Panc1 (cell line): Measurements from ENCODE around the gene SGSH. TPM values are rescaled to one million over a fixed set of nuclear protein-coding genes. Genes with fewer than 3 reads are reported as not detected.

Source experiments
- ATAC-seq: fragments of 200-7000 bp; cut with Tn5 transposase; 2 replicates; pipeline ENCODE4 v1.9.1; 2020; ENCODE audit warnings: mild to moderate bottlenecking, moderate library complexity
- BruUV-seq: library from RNA; stranded (reverse); fragments of 400-500 nt; replicated peaks from 2 replicates; lab custom pipeline; 2021; lab: Mats Ljungman, UMichigan
- CTCF ChIA-PET: fragments of 300-600 bp; sonication (Branson Sonifier 250); formaldehyde crosslinking; loops from one replicate; lab custom pipeline; 2022; ENCODE audit warnings: antibody characterized with exemption; lab: Charles Lee
- POLR2A ChIA-PET: fragments of 300-600 bp; sonication (Branson Sonifier 250); formaldehyde crosslinking; loops from one replicate; lab custom pipeline; 2022; ENCODE audit warnings: antibody characterized with exemption; lab: Charles Lee
- DNase-seq: peaks from one replicate; pipeline ENCODE4 v3.0.0-alpha.2; 2010; ENCODE audit warnings: low read depth, low spot score
- H3K27ac ChIP-seq: 2 replicates; pipeline ENCODE4 v1.5.1; 2011; ENCODE audit warnings: mild to moderate bottlenecking, low read length, inconsistent platforms
- H3K27me3 ChIP-seq: fragments of 200-500 bp; sonication (Bioruptor generic); 2 replicates; pipeline ENCODE4 v1.6.0; 2014; ENCODE audit warnings: low read length, inconsistent platforms; ENCODE audit not compliant: control insufficient read depth, insufficient read depth
- H3K36me3 ChIP-seq: fragments of 200-500 bp; sonication (Bioruptor generic); 2 replicates; pipeline ENCODE4 v1.5.1; 2014; ENCODE audit warnings: inconsistent platforms, mild to moderate bottlenecking, low read length, moderate library complexity; ENCODE audit not compliant: control insufficient read depth, insufficient read depth
- H3K4me1 ChIP-seq: 2 replicates; pipeline ENCODE4 v1.5.1; 2011; ENCODE audit warnings: inconsistent platforms, mild to moderate bottlenecking, low read length, moderate library complexity; ENCODE audit not compliant: control insufficient read depth, insufficient read depth
- H3K4me3 ChIP-seq, 2 experiments: 2 replicates each; pipeline ENCODE4 v1.5.1; 2011 to 2012; ENCODE audit warnings: low read depth in 2 of 2, low read length in 2 of 2, mild to moderate bottlenecking in 2 of 2, inconsistent platforms in 1 of 2, moderate library complexity in 1 of 2
- H3K9me3 ChIP-seq: fragments of 200-500 bp; sonication (Bioruptor generic); 2 replicates; pipeline ENCODE4 v1.5.1; 2014; ENCODE audit warnings: low read depth, mild to moderate bottlenecking, inconsistent platforms, low read length, moderate library complexity; ENCODE audit not compliant: control insufficient read depth, insufficient read depth
- CTCF ChIP-seq: fragments of 450-650 bp; IDR thresholded peaks from 2 replicates; pipeline ENCODE4 v1.5.1; 2017; ENCODE audit warnings: mild to moderate bottlenecking
- POLR2AphosphoS5 ChIP-seq: IDR thresholded peaks from 2 replicates; pipeline ENCODE4 v1.6.1; 2012; ENCODE audit warnings: mild to moderate bottlenecking, low read depth, low read length, moderate library complexity
- REST ChIP-seq, 2 experiments: IDR thresholded peaks; 2 replicates each; pipeline ENCODE4 v1.6.1; 2011 to 2012; ENCODE audit warnings: low read depth in 2 of 2, control low read depth in 1 of 2, low read length in 1 of 2, mild to moderate bottlenecking in 1 of 2, moderate library complexity in 1 of 2; ENCODE audit not compliant: insufficient read depth in 1 of 2
- SIN3A ChIP-seq: IDR thresholded peaks from 2 replicates; pipeline ENCODE4 v1.6.1; 2012; ENCODE audit warnings: low read depth, mild to moderate bottlenecking, low read length, moderate library complexity, borderline replicate concordance; ENCODE audit not compliant: insufficient read depth
- TCF7L2 ChIP-seq: IDR thresholded peaks from 2 replicates; pipeline ENCODE4 v1.6.1; 2011; ENCODE audit warnings: mild to moderate bottlenecking, low read depth, low read length, inconsistent platforms
- in situ Hi-C: cut with HindIII; loops from 2 replicates; pipeline ENCODE4 v1.10.0; 2016; ENCODE audit warnings: low sequenced_read_pairs, low pct_unique_long_range_greater_than_20kb
- intact Hi-C: fragments of 100-400 bp; cut with micrococcal nuclease; formaldehyde crosslinking; loops from one replicate; pipeline ENCODE4 v1.10.0; 2022; ENCODE audit not compliant: unreplicated experiment
- total RNA-seq: library from RNA; stranded (reverse); gene quantifications from one replicate; pipeline ENCODE4 v1.2.1, GENCODE V29; 2021; ENCODE audit not compliant: unreplicated experiment

Gene SGSH
- total RNA-seq, 1 experiment from 2014 or later: 70.2 TPM

GRCh38 chr17:80184423-80184714 is 35.8 kb downstream of the SGSH start:
- intact Hi-C loops: no loop called here
- Histone ChIP-seq H3K27me3 (no peaks in the 10 kb centered on the region), H3K9me3 (no peaks in the 10 kb centered on the region), H3K4me3 (no peak overlapping the region), H3K36me3 (no peaks in the 10 kb centered on the region), H3K4me1 (no peaks in the 10 kb centered on the region; the same call in 1 of the 2 replicates), H3K27ac (no peak overlapping the region)
- DNase-seq (no peak), ATAC-seq (no peak)
- CTCF ChIA-PET: interaction anchor here (0.7 kb wide), 1 partner anchor 12 kb away, joined by 3 read pairs; no protein-coding TSS in a partner anchor
- in situ Hi-C loops: no loop called here
- TF ChIP-seq TCF7L2 (no peak), CTCF (no peak), REST (IDR thresholded peaks at IDR 0.05; ENCODE audit: insufficient read depth in 1 of 2, low read depth in 2 of 2, low read length in 1 of 2) (no peak), SIN3A (no peak), POLR2AphosphoS5 (no peak)
- POLR2A ChIA-PET: no interaction called here
- BruUV-seq: no TSS peak

- ATAC-seq (no peak), DNase-seq (no peak)
- POLR2A ChIA-PET: no interaction called here
- TF ChIP-seq POLR2AphosphoS5: no peak
- TF ChIP-seq TCF7L2: no peak
- TF ChIP-seq SIN3A: no peak
- no peak for TF ChIP-seq CTCF
- no peak for TF ChIP-seq REST (IDR thresholded peaks at IDR 0.05; ENCODE audit: insufficient read depth in 1 of 2, low read depth in 2 of 2, low read length in 1 of 2)
- no peak overlapping the region for H3K4me3 ChIP-seq
- no peaks in the 10 kb centered on the region for H3K9me3 ChIP-seq
- no peak overlapping the region for H3K27ac ChIP-seq
- no peaks in the 10 kb centered on the region; the same call in 1 of the 2 replicates for H3K4me1 ChIP-seq
- CTCF ChIA-PET: interaction anchor here (0.7 kb wide), 1 partner anchor 12 kb away, joined by 3 read pairs; no protein-coding TSS in a partner anchor
- intact Hi-C loops: no loop called here
- no TSS peak for BruUV-seq
- H3K27me3 ChIP-seq: no peaks in the 10 kb centered on the region
- in situ Hi-C loops: no loop called here
- no peaks in the 10 kb centered on the region for H3K36me3 ChIP-seq
Measured at GRCh38 chr17:80183581-80184422, 36.3 kb downstream of the SGSH start.
